ENCODE results near the gene ZNF678. TPM values are rescaled to one million over a fixed set of nuclear protein-coding genes. Genes with fewer than 3 reads are reported as not detected.
"Not testable (repeated sequence)": the region's sequence is repeated elsewhere in the genome, so short reads cannot be mapped to it uniquely, and the experiment has no call there.

ZNF678 gene
- total RNA-seq, 1 donor from 2014 or later: 21.7 TPM

DNA sequence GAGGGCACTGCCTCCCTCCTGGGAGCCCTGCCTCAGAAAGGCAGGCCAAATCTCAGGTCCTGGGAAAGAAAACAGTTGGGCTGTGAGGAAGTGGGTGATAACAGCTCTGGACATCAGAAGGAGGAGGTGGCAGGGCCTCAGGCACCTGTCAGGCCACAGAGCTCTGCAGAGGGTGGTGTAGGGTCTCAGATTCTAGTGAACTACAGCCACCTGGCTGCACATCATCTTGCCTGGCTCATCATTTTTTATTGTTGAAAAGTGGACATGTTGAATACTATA lies 15.3 kb upstream of the ZNF678 start:
- Mint-ChIP-seq H3K4me1 (ENCODE audit: unreplicated experiment) (peaks cover 4% of the 10 kb centered on the region), H3K27ac (no peak overlapping the region), H3K27me3 (no peaks in the 10 kb centered on the region), H3K9me3 (peaks cover 11% of the 10 kb centered on the region), H3K36me3 (no peaks in the 10 kb centered on the region), H3K4me3 (no peak overlapping the region)
- TF ChIP-seq, protein P1, sequence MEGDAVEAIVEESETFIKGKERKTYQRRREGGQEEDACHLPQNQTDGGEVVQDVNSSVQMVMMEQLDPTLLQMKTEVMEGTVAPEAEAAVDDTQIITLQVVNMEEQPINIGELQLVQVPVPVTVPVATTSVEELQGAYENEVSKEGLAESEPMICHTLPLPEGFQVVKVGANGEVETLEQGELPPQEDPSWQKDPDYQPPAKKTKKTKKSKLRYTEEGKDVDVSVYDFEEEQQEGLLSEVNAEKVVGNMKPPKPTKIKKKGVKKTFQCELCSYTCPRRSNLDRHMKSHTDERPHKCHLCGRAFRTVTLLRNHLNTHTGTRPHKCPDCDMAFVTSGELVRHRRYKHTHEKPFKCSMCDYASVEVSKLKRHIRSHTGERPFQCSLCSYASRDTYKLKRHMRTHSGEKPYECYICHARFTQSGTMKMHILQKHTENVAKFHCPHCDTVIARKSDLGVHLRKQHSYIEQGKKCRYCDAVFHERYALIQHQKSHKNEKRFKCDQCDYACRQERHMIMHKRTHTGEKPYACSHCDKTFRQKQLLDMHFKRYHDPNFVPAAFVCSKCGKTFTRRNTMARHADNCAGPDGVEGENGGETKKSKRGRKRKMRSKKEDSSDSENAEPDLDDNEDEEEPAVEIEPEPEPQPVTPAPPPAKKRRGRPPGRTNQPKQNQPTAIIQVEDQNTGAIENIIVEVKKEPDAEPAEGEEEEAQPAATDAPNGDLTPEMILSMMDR (conservative IDR thresholded peaks at IDR 0.05): no peak
- no peak for DNase-seq (ENCODE audit: extremely low spot score, unreplicated experiment)

DNA sequence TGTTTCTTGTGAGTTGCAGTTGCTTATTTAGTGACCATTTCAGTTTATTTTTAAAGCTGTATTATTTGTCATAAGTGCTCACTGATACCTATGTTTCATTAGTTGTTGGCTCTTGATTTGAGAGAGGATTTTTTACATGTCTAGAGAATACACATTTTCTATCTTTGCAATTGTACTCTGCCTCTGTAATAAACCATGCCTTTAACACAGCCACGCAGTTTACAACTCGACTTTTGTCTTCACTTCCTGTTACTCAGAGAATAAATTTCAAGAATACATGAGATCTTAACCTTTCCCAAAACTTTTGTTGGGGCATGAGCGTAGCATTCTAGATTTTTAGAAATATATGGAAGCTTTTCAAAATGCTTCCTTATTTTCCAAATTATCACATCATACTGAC lies 14.9 kb upstream of the ZNF678 start:
- Mint-ChIP-seq H3K27me3 (no peaks in the 10 kb centered on the region), H3K4me1 (ENCODE audit: unreplicated experiment) (peaks cover 4% of the 10 kb centered on the region), H3K36me3 (no peaks in the 10 kb centered on the region), H3K27ac (no peak overlapping the region), H3K4me3 (no peak overlapping the region), H3K9me3 (peaks cover 11% of the 10 kb centered on the region)
- no peak for DNase-seq (ENCODE audit: extremely low spot score, unreplicated experiment)
- TF ChIP-seq, protein P1 (conservative IDR thresholded peaks at IDR 0.05): no peak

DNA sequence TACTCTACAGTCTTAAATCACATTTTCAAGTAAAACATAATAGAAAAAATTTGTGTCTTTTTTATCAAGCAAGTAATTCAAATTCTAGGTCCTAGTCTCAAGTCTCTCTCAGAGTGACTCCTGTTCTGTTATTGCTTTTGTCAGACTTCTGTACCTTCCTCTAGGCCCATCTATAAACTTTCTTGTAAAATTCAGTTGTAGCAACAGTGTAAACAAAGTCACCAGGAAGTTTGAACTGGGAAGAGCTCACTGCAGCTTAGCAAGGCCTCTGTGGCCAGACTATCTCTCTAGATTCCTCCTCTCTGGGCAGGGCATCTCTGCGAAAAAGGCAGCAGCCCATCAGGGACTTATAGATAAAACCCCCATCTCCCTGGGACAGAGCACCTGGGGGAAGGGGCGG lies 13.5 kb upstream of the ZNF678 start:
- no peak overlapping the region for H3K4me3 Mint-ChIP-seq

DNA sequence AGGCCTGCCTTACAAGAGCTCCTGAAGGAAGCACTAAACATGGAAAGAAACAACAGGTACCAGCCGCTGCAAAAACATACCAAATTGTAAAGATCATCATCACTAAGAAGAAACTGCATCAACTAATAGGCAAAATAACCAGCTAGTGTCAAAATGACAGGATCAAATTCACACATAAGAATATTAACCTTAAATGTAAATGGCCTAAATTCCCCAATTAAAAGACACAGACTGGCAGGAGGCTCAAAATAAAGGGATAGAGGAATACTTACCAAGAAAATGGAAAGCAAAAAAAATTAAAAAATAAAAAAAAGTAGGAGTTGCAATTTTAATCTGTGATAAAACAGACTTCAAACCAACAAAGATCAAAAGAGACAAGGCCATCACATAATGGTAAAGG lies 11.5 kb upstream of the ZNF678 start:
- H3K27ac Mint-ChIP-seq; H3K4me3 Mint-ChIP-seq; H3K27me3 Mint-ChIP-seq; H3K36me3 Mint-ChIP-seq; DNase-seq (ENCODE audit: extremely low spot score, unreplicated experiment); H3K4me1 Mint-ChIP-seq (ENCODE audit: unreplicated experiment): not testable (repeated sequence)
- H3K9me3 Mint-ChIP-seq: peaks cover 11% of the 10 kb centered on the region

More for the DNA sequence above, 13.5 kb upstream of the ZNF678 start:
- TF ChIP-seq, protein P1 (conservative IDR thresholded peaks at IDR 0.05): no peak
- Mint-ChIP-seq H3K4me1 (ENCODE audit: unreplicated experiment) (peaks cover 4% of the 10 kb centered on the region), H3K9me3 (peaks cover 11% of the 10 kb centered on the region), H3K36me3 (no peaks in the 10 kb centered on the region), H3K27ac (no peak overlapping the region), H3K27me3 (no peaks in the 10 kb centered on the region)
- DNase-seq (ENCODE audit: extremely low spot score, unreplicated experiment): no peak

DNA sequence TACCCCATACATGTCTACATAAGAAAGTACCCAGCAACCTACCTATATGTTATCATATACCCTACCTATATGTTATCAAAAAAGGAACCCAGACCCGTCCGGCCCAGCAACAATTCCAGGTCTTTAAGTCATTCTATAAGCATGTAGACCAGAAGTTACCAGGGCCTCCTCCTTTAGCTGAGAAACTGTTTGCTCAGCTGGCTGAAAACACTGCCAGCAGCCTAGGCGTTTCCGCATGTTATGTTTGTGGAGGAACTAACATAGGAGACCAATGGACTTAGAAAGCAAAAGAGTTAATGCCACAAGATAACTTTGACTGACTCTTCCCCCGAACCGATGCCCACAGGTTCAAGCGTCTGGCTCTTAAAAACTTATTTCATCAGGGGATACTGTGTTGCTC lies 7.1 kb upstream of the ZNF678 start:
- peaks cover 11% of the 10 kb centered on the region for H3K9me3 Mint-ChIP-seq
- no peak overlapping the region for H3K4me3 Mint-ChIP-seq
- no peaks in the 10 kb centered on the region for H3K36me3 Mint-ChIP-seq

DNA sequence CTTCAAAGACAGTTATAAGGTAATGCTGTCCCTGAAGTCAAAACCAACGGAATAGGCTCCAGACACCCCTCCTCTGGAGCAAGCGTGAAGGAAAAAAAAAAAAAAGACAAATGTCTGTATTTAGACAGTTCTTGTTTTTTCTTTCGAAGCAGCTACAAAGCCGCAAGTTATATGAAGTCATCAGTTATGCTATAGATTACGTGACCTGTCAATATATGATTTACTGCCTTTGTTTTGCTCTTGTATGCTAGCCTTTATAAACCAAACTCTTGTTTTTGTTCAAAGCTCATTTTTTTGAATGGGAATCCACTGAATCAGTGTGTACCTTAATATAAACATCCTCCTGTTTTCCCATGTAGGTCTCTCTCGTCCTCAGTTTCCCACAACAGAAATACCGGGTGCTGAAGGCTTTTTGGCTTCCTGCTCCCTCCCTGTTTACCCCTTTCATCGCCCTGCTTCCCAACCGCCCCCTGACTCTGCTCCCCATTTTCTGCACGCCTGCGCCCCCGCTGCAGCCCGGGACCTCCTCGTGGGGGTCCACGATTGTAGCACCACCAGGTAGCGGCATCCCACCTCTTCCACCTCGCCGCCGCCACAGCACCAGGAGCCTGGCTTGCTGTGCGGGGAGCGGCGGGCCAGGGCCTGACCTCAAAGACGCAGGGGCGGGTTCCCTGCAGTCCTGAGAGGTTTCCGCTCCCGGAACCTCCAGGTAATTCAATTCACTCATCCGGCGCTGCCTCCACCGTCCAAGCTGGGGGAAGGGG lies 5.2 kb upstream of the ZNF678 start:
- H3K27me3 Mint-ChIP-seq: no peaks in the 10 kb centered on the region
- H3K4me3 Mint-ChIP-seq: no peak overlapping the region
- TF ChIP-seq, protein P1 (conservative IDR thresholded peaks at IDR 0.05): no peak
- peaks cover 2% of the 10 kb centered on the region for H3K36me3 Mint-ChIP-seq
- no peaks in the 10 kb centered on the region for H3K9me3 Mint-ChIP-seq
- H3K27ac Mint-ChIP-seq: no peak overlapping the region
- H3K4me1 Mint-ChIP-seq (ENCODE audit: unreplicated experiment): peaks cover 2% of the 10 kb centered on the region
- DNase-seq (ENCODE audit: extremely low spot score, unreplicated experiment): peak; percentile 60

More for the DNA sequence above, 7.1 kb upstream of the ZNF678 start:
- no peak overlapping the region for H3K27ac Mint-ChIP-seq
- TF ChIP-seq, protein P1 (conservative IDR thresholded peaks at IDR 0.05): no peak
- no peaks in the 10 kb centered on the region for H3K4me1 Mint-ChIP-seq (ENCODE audit: unreplicated experiment)
- no peak for DNase-seq (ENCODE audit: extremely low spot score, unreplicated experiment)
- H3K27me3 Mint-ChIP-seq: no peaks in the 10 kb centered on the region
